GM19351 (cell line): ENCODE results near the gene SPRED3.
"Not testable (repeated sequence)": the region's sequence is repeated elsewhere in the genome, so short reads cannot be mapped to it uniquely, and the experiment has no call there.

Experiments used
- ATAC-seq: cut with Tn5 transposase; IDR thresholded peaks from one replicate; pipeline ENCODE4 v1.9.1; 2021; ENCODE audit warnings: mild to moderate bottlenecking, moderate library complexity; ENCODE audit not compliant: unreplicated experiment

Gene SPRED3, protein sequence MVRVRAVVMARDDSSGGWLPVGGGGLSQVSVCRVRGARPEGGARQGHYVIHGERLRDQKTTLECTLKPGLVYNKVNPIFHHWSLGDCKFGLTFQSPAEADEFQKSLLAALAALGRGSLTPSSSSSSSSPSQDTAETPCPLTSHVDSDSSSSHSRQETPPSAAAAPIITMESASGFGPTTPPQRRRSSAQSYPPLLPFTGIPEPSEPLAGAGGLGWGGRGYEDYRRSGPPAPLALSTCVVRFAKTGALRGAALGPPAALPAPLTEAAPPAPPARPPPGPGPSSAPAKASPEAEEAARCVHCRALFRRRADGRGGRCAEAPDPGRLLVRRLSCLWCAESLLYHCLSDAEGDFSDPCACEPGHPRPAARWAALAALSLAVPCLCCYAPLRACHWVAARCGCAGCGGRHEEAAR

DNA sequence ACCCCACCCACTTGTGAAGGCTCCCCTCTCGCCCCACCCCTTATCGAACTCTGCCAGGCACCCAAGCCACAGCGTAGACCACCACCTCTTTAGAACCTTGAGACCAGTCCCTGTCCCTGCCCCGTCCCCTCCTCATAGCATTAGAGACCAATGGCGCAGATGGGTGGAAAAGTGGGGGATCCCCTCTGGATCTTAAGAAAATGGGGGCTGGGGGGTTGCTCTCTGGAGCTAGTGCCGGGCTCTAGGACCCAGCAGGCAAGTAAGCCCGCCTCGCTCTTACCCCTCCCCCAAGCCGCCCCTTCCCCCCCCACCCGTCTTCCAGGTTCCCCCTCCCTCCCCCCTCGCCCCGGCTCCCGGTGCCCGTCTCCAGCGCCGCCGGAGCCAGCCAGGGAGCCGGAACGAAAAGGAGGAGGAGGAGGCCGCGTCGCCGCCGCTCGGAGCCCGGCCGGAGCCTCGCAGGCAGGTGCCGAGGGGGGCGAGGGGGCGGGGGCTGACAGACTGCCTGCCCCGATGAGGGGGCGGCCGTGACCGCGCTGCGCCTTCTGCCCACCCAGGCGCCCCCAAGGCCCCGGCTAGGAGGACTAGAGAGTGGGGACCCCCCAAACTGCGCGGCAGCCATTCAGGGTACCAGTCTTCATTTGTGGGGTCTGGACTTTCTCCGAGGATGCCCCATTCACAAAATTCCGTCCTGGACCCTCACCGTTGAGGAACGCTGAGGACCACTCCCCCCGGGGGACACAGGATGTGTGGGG lies at the start of gene SPRED3:
Gene SPRED3 (plus strand): TSS at position 349 of the 752 bp plus-strand sequence. CDS start 1,606 bp downstream, outside the sequence.
- ATAC-seq = no peak

DNA sequence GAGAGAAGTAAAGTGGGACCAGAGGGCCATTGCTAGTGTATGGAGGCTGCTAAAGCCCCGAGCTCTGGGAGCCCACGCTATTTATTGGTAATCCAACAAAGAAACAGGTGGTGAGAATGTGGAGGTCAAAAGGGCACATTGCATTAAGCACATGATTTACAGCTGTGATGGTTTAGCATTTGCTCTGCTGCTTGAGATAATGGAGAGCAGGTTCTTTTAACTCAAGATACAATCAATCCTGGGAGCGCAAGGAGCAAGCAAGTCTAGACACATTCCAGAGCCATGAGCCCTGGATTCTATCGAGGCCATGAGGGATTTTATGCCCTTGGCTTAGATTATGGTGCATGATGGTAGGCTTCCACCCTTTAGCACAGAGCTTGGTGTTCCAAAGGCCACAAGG lies 49.5 kb upstream of the SPRED3 start:
- ATAC-seq = not testable (repeated sequence)

DNA sequence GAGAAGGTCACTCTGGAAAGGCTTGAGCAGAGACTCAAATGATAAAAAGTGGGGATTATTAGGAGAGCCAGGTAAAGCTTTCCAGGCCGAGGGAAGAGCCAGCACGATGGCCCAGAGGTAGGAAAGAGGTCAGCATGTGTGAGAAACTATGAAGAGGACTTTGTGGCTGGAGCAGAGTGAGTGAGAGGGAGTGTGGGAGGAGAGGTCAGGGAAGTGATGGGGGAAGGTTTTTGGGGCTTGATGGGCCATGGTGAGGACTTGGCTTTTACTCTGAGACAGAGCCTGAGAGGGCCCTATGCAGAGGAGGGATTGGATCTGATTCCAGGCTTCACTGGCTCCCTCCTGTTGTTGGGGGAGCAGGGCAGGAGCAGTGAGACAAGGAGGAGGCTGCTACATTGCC lies 47.6 kb upstream of the SPRED3 start:
- no peak for ATAC-seq

DNA sequence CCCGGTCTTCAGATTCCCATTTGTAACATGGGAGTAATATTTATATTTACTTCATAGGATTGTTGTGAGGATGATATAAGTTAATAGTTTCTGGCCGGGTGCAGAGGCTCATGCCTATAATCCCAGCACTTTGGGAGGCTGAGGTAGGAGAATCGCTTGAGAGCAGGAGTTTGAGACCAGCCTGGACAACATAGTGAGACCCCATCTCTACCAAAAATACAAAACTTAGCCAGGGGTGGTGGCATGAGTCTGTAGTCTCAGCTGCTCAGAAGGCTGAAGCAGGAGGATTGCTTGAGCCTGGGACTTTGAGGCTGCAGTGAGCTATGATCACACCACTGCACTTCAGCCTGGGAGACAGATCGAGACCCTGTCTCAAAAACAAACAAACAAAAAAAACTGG lies 41.7 kb upstream of the SPRED3 start:
- no peak for ATAC-seq

DNA sequence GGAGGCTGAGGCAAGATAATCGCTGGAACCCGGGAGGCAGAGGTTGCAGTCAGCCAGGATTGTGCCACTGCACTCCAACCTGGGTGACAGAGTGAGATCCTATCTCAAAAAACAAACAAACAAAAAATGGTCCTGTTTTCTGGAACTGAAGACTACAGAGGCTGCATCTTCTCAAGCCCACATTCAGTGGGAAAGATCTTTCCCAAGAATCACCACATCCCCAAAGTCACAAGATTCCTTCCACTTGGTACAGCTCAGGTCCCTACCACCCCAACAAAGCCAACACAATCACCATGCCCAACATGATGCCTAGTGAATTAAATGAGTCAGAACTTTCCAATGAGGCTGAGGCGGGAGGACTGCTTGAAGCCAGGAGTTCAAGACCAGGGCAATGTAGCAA lies 37.6 kb upstream of the SPRED3 start:
- no peak for ATAC-seq

DNA sequence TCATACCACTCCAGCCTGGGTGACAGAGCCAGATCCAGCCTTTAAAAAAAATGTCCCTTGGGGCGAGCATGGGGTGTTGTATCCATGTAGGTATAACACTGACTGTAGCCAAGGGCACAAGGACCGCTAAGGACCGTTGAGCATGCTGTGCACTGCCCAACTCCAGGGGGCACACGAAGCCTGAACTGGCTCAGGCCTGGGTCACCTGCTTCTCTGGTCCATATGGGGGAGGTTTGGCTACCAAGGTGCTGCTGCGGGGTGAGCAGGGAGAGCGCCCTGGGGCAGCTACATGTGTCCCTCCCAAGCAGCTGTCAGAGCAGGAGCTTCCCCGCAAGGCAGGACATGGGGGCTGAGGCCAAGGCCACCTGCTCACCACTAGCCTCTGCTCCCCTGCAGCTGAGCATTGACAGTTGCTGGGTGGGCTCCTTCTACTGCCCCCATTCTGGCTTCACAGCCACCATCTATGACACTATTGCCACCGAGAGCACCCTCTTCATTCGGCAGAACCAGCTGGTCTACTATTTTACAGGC lies 36.6 kb upstream of the SPRED3 start:
- ATAC-seq = no peak

DNA sequence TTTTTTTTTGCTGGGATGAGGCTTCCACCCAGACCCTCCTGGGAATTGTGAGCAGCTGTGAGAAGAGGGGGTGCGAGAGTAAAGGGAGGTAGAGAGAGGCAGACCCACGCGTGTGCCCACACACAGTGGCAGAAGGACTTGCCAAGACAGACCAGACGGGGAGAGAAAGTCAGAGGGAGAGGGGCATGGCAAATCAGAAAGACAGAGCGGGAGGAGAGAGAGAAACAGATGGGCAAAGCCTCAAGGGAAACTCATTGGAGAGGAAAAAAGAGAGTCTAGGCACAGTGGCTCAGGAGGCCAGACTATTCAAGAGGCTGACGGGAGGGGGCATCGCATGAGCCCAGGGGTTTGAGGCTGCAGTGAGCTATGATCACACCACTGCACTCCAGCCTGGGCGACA lies 35.9 kb upstream of the SPRED3 start:
- ATAC-seq = no peak

DNA sequence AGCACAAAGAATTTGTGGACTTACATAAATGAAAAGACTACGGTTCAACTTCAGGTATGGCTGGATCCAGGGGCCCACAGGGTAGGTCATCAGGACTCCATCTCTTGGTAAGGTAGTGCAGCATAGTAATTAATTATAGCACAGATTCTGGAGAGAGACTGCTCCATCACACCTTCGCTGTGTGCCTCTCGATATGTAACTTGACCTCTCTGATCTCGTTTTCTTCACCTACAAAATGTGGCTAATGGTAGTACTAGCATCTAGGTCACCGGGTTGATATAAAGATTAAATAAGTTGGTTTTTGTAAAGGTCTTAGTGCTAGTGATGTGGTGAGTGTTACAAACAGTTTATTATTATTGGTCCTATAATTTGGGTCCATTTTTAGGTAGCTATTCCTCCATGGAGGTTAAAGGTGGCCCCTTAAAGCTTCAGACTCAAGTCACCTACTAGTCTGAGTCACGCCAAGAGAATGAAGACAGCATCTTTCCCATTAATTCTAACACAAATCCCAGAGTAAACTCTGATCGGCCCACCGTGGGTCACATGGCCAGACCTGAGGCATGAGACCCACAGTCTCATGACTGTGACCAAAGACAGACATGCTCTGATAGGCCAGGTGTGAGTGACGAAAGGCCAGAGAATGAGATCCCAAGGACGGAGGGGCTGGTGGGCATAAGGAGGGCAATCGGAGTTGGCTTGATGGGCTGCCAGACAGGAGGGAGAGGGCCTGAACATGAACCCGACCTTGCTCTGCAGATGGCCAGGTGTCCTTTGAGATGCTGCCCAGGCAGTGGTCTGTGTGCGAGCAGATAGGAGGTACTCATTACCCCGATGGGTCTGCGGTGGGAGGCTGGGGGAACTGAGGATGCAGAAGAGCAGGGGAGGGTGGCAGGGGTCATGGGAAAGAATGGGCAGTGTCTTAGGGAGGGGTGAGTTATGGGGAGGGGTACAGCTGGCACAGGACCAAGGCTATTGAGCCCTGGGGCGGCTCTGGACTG lies 32.5 kb upstream of the SPRED3 start:
- no peak for ATAC-seq

DNA sequence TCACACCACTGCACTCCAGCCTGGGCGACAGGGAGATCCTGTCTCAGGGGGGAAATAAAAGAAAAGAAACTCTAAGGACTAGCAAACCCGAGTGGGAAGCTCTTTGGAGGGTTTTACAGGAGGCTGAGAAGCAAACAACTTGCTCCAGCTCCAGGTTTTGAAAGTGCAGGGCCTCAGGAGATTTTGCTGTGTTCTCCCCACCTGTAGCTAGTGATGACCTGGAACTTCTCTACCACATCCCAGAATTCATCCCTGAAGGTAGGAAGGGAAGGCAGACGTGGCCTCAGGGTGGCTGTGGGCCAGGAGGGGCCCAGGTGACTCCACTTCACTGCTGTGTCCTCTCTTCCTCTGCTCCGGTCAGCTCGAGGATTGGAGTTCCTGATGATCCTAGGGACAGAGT lies 30.4 kb upstream of the SPRED3 start:
- ATAC-seq = no peak

DNA sequence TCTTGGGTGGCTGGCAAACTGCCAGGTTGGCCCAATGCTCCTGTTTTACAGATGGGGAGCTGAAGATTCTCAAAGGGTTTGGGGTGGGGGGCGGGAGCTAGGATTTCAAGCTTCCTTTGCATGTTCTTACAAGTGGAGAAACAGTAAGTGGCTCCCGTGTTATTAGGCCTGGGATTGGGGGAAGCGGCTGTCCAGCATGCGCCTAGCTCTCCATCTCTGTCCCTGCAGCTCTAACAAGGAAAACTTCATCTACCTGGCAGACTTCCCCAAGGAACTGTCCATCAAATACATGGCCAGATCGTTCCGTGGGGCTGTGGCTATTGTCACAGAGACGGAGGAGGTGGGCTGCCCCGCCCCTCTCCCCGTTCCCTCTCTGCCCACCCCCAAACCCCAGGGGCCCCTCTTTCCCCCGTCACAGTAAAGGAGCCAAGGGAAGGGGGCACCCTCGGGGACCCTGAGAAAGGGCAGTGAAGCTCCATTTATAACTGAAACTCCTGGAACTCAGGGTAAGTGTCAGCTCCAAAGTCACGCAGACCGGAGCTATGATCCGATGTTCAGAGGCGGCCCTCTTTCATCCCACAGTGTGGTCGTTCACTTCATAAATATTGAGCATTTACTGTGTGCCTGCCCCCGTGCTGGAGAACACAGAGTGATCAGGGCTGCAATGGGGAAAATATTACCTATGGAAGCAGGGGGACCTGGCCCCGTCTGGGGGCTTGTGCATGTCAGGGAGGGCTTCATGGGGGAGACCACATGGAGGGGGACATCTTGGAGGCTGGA lies 29.1 kb upstream of the SPRED3 start:
- no peak for ATAC-seq

DNA sequence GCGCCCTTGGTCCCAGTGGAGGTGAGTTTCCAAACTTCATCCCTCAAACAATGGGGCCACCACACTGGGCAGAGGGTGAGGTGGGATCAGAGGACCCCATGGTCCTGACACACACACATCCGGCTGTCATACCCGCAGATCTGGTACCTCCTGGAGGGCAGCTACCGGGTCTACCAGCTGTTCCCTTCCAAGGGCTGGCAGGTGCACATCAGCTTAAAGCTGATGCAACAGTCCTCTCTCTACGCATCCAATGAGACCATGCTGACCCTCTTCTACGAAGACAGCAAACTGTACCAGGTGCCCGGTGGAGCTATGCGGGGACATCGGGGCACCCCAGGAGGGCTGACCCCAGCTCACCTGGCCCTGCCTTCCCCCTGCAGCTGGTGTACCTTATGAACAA lies 28.1 kb upstream of the SPRED3 start:
- ATAC-seq = no peak

DNA sequence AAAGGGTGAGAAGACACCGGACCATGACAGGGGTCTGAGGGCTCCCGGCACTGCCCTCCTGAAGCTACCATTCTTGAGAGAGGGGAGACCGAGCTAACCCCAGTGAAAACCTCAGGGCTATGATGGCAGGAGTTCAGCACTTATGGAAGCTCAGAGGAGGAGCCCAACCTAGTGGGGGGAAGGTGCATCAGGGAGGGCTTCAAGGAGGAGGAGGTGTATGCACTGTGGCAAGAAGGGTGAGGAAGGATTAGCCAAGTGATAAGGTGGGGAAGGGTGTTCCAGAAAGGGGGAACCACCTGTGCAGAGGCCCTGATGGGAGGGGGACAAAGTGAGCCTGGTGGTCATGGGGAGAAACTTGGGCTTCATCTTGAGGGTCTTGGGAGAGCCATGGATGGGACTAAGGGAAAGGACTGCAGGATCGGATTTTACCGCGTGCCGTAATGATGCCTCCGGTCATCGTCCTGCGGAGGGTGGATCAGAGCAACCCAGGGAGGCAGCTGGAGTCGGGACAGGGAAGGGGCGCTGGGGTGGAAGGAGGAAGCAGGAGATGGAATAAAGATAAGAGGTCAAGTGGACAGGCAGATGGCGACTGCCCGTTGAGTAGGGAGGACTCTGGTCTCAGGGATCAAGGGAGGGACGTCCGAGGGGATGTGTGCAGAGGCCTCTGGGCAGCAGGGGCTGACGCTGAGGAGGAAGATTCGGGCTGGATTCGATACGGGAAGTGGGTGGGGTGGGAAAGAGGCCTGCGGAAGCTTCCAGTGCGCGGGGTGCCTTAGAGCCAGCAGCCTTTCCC lies 27.5 kb upstream of the SPRED3 start:
- ATAC-seq = no peak

DNA sequence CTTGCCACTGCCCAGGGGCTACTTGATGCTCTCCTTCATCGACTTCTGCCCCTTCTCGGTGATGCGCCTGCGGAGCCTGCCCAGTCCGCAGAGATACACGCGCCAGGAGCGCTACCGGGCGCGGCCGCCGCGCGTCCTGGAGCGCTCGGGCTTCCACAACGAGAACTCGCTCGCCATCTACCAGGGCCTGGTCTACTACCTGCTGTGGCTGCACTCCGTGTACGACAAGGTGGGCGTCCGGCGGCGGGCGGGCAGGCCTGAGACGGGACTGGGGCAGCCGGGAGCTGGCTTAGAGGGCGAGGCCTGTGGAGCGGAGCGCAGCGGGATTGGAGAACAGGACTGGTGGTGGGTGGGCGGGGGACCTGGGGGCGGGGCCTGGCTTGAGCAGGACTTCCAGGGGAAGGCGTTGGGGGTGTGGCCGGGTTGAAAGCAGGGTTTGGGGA lies 26.8 kb upstream of the SPRED3 start:
- ATAC-seq = peak; percentile 55

DNA sequence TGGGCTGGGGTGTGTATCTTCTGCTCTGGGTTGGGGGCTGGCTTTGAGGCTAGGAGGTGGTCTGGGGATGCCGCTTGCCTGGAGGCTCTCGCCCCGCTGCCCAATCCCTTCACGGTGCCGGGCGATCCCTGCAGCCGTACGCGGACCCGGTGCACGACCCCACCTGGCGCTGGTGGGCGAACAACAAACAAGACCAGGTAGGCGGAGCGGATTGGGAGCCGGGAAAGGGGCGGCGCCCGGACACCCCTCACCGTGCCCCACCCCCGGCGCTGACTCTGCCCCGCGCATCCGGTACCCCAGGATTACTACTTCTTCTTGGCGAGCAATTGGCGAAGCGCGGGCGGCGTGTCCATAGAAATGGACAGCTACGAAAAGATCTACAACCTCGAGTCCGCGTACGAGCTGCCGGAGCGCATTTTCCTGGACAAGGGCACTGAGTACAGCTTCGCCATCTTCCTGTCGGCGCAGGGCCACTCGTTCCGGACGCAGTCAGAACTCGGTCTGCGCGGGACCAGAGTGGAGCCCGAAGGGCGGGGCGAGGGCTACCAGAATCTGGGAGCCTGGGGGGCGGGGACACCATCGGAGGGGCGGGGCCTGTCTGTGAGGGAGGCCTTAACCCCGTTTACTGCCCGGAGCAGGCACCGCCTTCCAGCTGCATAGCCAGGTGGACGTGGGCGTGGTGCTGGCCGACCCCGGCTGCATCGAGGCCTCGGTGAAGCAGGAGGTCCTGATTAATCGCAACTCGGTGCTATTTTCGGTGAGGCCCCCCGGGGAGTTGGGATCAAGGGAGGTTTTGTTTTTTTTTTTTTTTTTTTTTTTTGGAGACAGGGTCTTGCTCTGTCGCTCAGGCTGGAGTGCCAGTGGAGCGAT lies 26.2 kb upstream of the SPRED3 start:
- peak; percentile 13 for ATAC-seq

DNA sequence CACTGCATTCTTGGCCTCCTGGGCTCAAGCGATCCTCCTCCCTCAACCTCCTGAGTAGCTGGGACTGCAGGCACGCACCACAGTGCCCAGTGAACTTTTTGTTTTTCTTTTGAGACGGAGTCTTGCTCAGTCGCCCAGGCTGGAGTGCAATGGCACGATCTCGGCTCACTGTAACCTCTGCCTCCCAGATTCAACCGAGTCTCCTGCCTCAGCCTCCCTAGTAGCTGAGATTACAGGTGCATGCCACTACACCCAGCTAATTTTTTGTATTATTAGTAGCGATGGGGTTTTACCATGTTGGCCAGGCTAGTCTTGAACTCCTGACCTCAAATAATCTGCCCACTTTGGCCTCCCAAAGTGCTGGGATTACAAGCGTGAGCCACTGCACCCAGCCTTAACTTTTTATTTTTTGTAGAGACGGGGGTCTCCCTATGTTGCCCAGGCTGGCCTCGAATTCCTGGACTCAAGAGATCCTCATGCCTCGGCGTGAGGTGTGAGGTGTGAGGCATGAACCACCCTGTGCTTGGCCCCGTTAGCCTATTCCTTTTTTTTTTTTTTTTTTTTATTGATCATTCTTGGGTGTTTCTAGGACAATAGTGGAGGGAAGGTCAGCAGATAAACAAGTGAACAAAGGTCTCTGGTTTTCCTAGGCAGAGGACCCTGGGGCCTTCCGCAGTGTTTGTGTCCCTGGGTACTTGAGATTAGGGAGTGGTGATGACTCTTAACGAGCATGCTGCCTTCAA lies 25.4 kb upstream of the SPRED3 start:
- not testable (repeated sequence) for ATAC-seq

DNA sequence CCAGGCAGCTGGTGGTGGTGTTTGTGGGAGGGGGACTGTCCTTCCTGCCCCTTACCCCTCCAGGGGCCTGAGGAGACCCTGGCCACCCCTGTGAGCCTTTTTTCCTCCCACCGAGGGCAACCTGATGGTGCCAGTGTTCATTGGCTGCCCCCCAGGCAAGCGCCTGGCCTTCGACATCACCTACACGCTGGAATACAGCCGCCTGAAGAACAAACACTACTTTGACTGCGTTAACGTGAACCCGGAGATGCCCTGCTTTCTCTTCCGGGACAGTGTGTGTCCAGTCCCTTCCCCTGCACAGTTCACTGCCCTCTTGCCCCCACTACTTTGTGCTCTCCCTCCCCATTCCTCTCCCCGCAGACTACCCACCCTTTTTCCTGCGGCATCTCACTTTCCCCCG lies 21.5 kb upstream of the SPRED3 start:
- ATAC-seq = no peak

DNA sequence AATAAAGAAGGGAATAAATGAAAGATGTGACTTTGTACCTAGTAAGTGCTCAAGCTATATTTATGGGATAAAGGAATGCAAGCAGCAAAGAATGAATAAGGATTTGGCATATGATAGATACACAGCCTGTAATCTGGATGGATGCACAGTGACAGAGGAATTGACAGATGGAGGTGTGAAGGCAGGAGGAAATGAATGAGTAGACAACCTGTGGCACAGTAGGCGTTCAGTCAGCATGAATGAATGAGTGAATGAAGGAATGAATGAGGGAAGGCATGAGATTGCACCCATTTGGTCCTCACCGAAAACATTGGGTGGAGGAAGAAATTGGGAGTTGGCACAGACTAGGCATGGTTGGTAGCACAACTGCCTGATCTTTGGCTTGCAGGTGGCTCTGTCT lies 18.9 kb upstream of the SPRED3 start:
- no peak for ATAC-seq

DNA sequence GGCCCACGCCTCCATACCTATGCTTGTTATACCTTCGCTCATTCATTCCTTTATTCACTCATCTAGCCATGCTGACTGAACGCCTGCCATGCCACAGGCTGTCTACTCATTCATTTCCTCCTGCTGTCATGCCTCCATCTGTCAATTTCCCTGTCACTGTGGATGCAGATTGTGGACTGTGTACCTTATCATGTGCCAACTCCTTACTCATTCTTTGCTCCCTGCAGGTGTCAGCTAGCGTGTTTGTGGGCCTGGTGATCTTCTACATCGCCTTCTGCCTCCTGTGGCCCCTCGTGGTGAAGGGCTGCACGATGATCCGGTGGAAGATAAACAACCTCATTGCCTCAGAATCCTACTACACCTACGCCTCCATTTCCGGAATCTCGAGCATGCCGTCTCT lies 18.2 kb upstream of the SPRED3 start:
- ATAC-seq = no peak
